GM21529 (cell line): ENCODE measurements around the gene ALDOC.

ENCODE experiments used
- ATAC-seq: cut with Tn5 transposase; IDR thresholded peaks from one replicate; pipeline ENCODE4 v1.9.1; 2021; ENCODE audit not compliant: unreplicated experiment

Gene ALDOC

GRCh38 chr17:28533091-28533807, 43.4 kb downstream of the ALDOC start:
- ATAC-seq: no peak

DNA sequence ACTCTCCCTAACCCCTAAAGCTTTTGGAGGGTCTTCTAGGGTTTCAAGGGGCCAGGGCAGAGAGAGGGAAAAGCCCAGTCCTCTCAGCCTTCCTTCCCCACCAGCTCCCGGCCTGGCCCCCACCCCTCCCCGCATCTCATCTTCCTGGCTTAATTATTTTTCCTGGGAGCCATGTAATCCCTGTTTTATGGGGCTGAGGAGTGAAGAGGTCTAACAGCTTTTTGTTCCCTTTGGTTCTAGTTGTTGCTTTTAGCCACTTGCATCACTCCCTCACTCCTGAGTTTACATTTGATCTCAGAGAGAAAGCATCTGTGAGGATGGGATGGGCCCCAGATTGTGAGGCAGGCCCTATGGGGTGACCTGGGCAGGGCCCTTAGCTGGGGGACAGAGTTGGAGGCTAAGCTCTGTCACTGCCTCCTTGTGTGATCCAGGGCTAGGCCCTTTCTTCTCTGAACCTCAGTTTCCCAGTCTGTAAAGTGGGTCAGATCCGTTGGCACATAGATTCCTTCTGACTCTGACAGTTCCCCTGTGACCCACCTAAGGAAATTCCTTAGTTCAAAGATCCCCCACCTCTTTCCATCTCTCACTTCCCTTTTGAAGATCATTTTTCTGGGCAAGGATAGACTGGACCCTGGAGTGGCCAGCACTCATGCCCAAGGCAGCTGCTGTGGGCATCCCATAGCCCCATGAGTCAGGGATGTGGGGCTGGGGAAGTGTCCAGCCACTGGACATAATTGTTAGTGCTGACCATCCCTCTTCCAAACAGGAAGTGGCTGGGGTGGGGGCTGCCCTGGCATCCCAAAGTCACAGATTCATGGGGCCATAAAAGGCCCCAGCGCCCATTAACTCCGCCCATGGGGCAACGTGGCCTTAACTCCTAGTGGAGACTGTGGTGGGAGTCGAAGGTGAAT, 44.4 kb downstream of the ALDOC start:
- ATAC-seq: no peak

DNA sequence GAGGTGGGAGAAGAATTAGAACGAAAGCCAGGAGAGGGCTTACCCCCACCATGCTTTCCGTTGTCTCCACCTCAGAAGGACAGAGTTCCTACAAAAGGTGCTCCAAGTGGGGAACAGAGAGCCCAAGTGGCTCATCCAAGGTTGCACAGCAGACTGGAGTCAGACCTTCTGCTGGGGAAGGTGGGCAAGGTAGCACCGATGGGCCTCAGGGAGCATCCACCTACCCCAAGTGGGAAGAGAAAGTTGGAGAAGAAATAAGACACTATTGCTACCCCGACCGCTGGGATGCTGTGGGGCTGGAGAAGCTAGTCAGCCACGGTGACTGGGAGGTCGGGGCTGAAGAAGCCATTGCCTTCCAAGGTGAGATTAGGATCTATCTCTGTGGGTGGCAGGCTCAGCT, 45.8 kb downstream of the ALDOC start:
- ATAC-seq: no peak

DNA sequence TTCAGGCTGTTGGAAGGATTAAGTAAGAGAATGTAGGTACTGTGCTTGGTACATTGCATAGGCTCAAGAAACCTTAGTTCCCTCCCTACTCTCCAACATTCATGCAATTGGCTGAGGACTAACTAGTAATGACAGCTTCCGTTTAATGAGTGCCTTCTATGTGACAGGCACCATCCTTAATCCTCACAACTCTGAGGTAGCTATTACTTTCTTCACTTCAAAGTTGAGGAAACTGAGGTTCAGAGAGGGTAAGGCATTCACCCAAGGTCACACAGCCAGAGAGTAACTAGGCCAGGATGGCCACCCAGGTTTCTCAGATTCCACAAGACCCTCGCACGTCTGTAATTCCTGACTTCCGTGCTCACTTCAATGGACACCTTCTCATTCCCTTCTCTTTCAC, 46.4 kb downstream of the ALDOC start:
- no peak for ATAC-seq

- no peak for ATAC-seq
Measured at GRCh38 chr17:28529013-28529400, 47.7 kb downstream of the ALDOC start.

DNA sequence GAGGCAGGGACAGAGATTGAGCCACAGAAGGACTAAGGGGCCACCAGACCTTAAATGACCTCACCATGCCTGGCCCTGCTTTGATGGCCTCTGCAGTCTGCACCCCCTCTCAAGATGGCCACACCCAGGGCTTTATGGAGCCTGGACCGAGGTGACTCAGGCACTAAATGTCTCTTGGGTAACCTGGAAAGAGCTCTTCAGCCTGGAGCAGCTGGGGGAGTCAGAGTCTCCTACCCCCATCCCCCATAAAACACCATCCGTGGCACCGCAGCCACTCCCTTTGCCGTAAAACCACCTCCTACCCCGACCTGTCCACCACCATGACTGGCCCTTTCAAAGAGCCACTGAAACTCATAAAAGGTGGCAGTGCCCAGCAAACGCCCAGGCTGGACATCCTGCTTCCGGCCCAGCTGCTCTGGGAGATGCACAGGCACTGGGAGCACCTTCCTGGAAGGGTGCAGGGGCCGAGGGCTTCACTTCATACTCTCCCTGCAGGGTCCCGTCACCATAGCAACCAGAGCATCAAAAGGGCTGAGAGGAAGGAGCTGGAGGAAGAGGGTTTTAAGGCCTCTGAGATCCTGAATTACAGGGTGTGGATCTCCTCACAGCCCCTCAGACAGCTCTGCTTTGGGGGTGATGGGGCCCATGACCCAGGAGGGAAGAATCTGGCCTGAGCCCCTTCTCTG, 48.2 kb downstream of the ALDOC start:
- ATAC-seq: no peak

- ATAC-seq: no peak
Measured at GRCh38 chr17:28527859-28528258, 48.8 kb downstream of the ALDOC start.

GRCh38 chr17:28527181-28527681, 49.5 kb downstream of the ALDOC start:
- no peak for ATAC-seq

- ATAC-seq: no peak
Measured at GRCh38 chr17:28526381-28526780, 50.3 kb downstream of the ALDOC start.

GRCh38 chr17:28524476-28525424, 51.9 kb downstream of the ALDOC start:
- ATAC-seq: no peak

- ATAC-seq: no peak
Measured at GRCh38 chr17:28523876-28524275, 52.8 kb downstream of the ALDOC start.

GRCh38 chr17:28523186-28523585, 53.5 kb downstream of the ALDOC start:
- ATAC-seq: no peak
